ENCODE measurements around the gene CCDC195.

GRCh38 chr2:224670203-224670602 is 46.0 kb downstream of the CCDC195 start:
- TF ChIP-seq CTCF (IDR thresholded peaks at IDR 0.05) (no peak), EZH2 (IDR thresholded peaks at IDR 0.05) (no peak)
